IPS DF 6.9 (cell line): ENCODE measurements around the gene TACR2.

Experiments used
- DNase-seq: peaks from one replicate; pipeline ENCODE4 v3.0.0-alpha.2; 2013; ENCODE audit warnings: low read depth, low spot score
- H3K27ac ChIP-seq: one replicate; pipeline ENCODE4 v1.5.1; 2013; ENCODE audit warnings: low read length, control low read depth
- H3K27me3 ChIP-seq: 2 replicates; pipeline ENCODE4 v1.6.1; 2013; ENCODE audit warnings: mild to moderate bottlenecking, low read length; ENCODE audit not compliant: control insufficient read depth, insufficient read depth
- H3K36me3 ChIP-seq: 2 replicates; pipeline ENCODE4 v1.6.1; 2013; ENCODE audit warnings: low read length; ENCODE audit not compliant: control insufficient read depth, insufficient read depth
- H3K4me1 ChIP-seq: 2 replicates; pipeline ENCODE4 v1.6.1; 2013; ENCODE audit warnings: low read length; ENCODE audit not compliant: control insufficient read depth, insufficient read depth
- H3K4me3 ChIP-seq: 2 replicates; pipeline ENCODE4 v1.5.1; 2013; ENCODE audit warnings: mild to moderate bottlenecking, low read length
- H3K9me3 ChIP-seq: 2 replicates; pipeline ENCODE4 v1.6.1; 2013; ENCODE audit warnings: low read length, inconsistent platforms; ENCODE audit not compliant: control insufficient read depth, insufficient read depth
- WGBS: extraction: QIAGEN DNeasy Blood & Tissue Kit; methylation state at CpG from one replicate; pipeline ENCODE4 v1.1.7; 2013; ENCODE audit warnings: mixed read lengths, missing lambda C conversion rate; ENCODE audit not compliant: insufficient read length, insufficient coverage; 5-methylcytosine and 5-hydroxymethylcytosine counted together

Gene TACR2

DNA sequence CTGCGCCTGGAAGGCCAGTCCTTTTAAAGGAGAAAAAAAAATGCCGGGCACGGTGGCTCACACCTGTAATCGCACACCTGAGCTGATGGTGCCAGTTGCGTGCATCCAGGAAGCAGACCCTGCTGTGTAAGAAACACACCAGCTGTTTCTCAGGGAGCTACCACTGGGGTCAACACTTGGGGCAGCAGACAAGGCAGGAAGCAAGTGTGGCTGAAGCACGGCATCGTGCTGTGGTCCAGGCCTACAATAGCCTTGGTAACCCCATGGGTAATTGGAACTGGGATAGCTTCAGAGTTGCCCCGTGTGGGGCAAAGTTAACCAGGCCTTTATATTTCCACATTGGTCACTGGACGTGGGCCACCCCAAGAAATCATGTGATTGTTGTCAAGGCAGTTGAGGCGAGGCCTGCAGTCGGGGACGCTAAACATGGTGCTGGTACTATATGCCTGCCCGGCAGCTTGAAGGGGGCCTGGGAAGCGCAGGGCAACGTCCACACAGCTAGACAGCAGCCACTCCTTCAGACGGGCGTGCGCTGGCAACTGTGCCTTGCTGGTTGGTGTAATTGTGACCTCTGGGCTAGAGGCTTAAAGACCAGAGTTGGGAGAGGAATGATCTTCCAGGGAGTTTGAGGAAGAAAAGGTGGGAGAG is 2.5 kb upstream of the TACR2 start:
- DNase-seq: no peak
- WGBS: no CpG with 5 or more reads among the region's 18 CpGs
- Histone ChIP-seq H3K27ac (no peak overlapping the region), H3K4me3 (no peak overlapping the region; the same call in 1 of the 2 replicates), H3K27me3 (no peaks in the 10 kb centered on the region), H3K9me3 (no peaks in the 10 kb centered on the region), H3K36me3 (no peaks in the 10 kb centered on the region), H3K4me1 (no peaks in the 10 kb centered on the region)

DNA sequence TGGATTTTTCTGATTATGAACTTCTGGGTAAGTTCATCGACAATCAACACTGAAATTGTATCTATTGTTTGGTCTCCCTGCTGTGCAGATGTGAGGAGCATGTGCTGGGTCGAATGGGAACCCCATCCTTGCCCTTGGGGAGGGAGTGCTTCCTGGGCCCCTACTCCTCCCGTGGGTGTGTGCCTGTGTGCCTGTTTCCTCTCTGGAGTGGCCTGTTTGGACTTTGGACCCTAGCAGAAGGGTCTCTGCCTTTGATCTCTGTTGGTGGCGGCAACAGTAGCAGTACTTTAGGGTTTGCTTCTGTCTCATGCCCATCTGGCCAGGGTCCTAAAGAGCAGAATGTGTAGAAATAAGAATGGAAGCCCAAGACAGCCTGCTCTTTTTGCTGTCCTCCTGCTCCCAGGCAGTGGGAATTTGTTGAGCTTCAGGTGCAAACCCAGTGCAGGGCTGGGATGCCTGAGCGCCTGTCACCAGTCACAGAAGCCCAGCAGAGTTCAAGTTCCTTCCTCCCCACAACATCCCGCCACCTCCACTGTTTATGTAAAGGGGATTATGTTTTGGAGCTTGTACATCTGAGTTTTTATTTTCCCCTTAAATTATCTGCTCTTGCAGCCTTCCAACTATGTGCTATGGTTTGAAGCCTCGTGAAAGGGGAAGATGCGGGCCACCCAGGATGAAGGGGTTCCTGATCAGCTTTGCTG is 1.5 kb upstream of the TACR2 start:
- Histone ChIP-seq H3K9me3 (no peaks in the 10 kb centered on the region), H3K27ac (no peak overlapping the region), H3K27me3 (no peaks in the 10 kb centered on the region), H3K4me1 (no peaks in the 10 kb centered on the region), H3K36me3 (no peaks in the 10 kb centered on the region), H3K4me3 (no peak overlapping the region)
- WGBS: no CpG with 5 or more reads among the region's 8 CpGs
- DNase-seq: no peak

DNA sequence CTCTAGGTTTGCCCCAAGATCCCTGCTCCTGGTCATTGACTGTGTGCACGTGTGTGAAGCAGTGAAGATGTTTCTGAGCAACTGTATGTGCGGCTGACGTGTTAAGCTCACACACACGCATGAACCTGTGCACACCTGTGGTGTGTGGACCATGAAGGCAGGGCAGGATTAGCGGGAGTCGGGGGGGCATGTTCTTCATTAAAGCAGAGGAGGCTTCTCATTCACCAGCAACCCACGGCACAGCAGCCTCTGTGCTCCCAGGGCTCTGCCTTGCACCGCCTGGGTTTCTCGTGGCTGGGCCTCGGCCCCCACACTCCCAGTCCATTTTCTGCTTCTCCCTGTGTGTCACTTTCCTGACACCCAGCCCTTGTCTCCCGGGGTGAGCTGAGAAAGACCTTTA is 824 bp upstream of the TACR2 start:
- no CpG with 5 or more reads among the region's 11 CpGs for WGBS
- Histone ChIP-seq H3K27ac (no peak overlapping the region), H3K4me1 (no peaks in the 10 kb centered on the region), H3K4me3 (no peak overlapping the region), H3K27me3 (no peaks in the 10 kb centered on the region), H3K36me3 (no peaks in the 10 kb centered on the region), H3K9me3 (no peaks in the 10 kb centered on the region)
- no peak for DNase-seq

DNA sequence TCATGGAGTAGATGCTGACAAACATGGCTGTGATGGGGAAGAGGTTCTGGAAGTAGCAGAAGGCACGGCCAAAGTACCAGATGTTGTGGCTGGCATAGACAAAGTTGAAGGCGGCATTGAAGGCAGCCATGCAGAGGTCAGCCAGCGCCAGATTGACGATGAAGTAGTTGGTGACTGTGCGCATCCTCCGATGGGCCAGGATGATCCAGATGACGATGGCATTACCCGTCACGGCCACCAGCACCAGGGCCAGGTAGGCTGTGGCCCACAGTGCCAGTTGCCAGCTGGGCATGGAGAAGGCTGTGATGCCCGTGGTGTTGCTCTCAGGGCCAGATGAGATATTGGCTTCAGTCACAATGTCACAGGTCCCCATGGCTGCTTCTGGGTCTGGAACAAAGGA is 767 bp downstream of the TACR2 start:
- Histone ChIP-seq H3K27me3 (no peaks in the 10 kb centered on the region), H3K27ac (no peak overlapping the region), H3K9me3 (no peaks in the 10 kb centered on the region), H3K4me1 (no peaks in the 10 kb centered on the region), H3K4me3 (no peak overlapping the region), H3K36me3 (no peaks in the 10 kb centered on the region)
- no CpG with 5 or more reads among the region's 10 CpGs for WGBS
- DNase-seq: no peak

DNA sequence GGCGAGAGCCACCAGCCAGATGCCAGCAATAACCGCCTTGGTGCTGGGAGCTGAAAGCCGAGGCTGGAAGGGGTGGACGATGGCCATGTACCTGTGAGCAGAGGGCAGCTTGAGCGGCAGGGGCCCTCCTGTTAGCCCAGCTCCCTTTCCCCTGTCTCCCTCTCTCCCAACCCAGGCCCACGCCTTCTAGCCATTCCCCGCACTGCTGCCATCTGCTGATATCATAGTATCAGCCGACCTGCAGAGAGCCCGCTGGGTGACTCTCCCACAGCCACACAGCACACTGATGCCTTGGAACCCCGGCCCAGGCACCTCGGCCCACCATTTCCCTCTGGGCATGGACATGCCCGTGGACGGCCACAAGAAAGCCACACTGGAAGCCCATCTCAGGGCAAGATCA is 1.7 kb downstream of the TACR2 start:
- H3K4me3 ChIP-seq: no peak overlapping the region
- H3K4me1 ChIP-seq: no peaks in the 10 kb centered on the region
- no peaks in the 10 kb centered on the region for H3K9me3 ChIP-seq
- H3K27ac ChIP-seq: no peak overlapping the region
- no peak for DNase-seq
- no peaks in the 10 kb centered on the region for H3K27me3 ChIP-seq
- H3K36me3 ChIP-seq: no peaks in the 10 kb centered on the region
- no CpG with 5 or more reads among the region's 13 CpGs for WGBS

DNA sequence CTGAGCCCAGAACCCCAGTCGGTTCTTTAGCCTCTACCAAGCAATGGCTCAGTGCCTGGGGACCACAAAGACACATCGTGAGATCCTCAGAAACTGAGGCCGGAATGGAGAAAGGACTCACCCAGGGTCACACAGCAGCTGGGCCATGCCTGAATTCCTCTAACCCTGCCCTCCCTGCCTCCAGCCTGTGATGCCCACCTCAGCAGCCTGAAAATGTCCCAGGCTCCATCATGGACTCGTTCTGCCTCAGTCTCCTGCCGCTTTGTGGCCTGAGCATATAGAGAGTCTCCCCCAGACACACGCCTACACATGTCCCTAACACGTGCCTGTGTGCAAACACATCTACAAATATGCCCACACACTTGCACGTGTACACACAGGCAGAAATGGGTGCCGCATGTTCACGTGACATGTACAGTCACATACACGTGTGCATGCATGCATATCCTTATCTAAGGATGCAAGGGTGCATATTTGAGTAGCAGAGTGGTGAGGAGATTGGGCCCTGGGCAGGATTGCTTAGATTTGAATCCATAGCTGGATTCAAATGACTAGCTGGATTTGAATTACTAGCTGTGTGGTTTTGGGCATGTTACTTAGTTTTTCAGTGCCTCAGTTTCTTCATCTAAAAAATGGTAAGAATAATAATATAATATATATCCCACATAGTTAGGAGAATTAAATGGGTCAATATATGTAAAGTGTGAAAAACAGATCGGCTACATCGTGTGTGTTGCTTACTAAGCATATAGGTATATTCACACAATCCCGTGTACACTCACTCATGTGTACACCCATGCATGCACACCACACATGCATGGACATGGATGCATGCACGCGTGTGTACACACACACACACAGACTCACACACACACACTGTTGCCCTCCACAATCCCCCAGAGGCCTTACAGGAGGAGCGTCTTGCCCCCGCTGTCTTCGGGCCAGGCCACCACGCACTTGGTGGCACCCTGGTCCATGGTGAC is 2.4 kb downstream of the TACR2 start:
- Histone ChIP-seq H3K9me3 (no peaks in the 10 kb centered on the region), H3K27ac (no peak overlapping the region), H3K27me3 (no peaks in the 10 kb centered on the region), H3K4me3 (no peak overlapping the region), H3K4me1 (no peaks in the 10 kb centered on the region), H3K36me3 (no peaks in the 10 kb centered on the region)
- DNase-seq: no peak
- no CpG with 5 or more reads among the region's 20 CpGs for WGBS

DNA sequence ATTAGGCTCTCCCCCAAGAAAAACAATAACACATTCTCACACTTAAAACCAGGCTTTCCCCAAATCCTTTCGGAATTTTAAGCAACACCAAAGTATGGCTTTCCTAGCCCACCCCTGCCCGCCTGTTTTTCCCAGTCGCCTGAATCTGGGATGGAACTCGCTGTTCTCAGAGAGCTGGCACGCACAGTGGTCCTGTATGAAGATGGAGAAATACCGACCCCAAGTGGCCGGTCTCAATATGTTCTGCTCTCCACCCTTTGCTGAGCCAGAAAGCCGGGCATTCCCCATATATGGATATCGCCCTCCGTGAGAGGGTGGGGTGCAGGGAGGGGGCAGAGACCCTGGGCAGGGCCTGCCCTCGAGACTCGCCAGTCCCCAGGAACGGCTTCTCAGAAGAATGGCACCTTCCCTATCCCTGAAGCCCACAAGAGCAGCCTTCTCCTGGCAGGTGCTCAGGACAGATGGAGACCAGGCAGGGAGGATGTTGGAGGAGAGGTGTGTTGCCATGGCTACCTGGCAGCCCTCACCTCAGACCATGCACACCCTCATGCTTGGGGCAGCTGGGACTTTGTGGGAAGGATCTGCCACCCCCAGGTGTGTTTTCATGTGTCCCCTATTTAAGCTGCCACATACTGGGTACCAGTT is 3.4 kb downstream of the TACR2 start:
- Histone ChIP-seq H3K4me3 (no peak overlapping the region), H3K9me3 (no peaks in the 10 kb centered on the region), H3K27me3 (no peaks in the 10 kb centered on the region), H3K27ac (no peak overlapping the region), H3K36me3 (no peaks in the 10 kb centered on the region), H3K4me1 (no peaks in the 10 kb centered on the region)
- peak; percentile 72 for DNase-seq
- WGBS: no CpG with 5 or more reads among the region's 13 CpGs

DNA sequence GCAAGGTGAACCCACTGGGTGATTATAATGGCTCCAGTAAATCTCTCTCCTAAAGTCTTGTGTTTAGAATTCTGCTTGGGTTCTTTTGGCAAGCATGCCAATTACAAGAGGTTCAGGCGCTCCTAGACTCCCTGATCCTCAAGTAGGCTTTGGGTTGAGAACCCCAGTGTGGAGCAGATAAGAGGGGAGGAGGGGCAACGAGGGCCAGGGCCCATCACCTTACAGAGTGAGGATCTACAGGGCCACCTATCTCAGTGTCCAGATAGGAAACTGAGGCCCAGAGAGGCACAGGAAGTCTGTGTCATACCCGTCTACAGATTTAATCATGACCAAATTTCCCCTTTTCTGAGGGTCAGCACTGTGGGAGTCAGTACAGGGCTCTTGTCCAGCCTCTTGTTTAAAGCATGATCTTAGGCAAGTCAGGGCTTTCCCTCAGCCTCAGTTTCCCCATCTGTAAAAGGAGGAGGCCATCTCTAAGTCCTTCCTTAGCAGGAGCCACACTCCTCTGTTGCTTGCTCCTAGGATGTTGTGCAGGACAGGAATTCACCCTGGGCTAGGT is 4.4 kb downstream of the TACR2 start:
- Histone ChIP-seq H3K4me3 (no peak overlapping the region), H3K36me3 (no peaks in the 10 kb centered on the region), H3K27me3 (no peaks in the 10 kb centered on the region), H3K27ac (no peak overlapping the region), H3K9me3 (no peaks in the 10 kb centered on the region), H3K4me1 (no peaks in the 10 kb centered on the region; the same call in 1 of the 2 replicates)
- no CpG with 5 or more reads among the region's 3 CpGs for WGBS
- no peak for DNase-seq

DNA sequence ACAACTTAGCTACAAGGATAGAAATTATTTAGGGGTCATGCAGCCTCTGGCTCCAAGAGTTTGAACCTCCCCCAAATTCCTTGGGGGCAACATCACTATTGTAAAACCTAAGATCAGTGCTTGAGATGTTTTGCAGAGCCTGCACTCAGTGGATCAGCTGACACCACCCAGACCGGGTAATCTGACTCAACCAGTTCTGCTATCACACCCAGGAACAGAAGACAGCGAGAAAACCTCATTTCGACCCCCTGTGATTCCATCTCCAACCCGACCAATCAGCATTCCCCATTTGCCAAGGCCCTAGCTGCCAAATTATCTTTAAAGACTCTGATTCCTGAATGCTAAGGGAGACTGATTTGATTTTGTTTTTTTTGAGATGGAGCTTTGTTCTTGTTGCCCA is 5.2 kb downstream of the TACR2 start:
- no peak overlapping the region for H3K4me3 ChIP-seq
- WGBS: no CpG with 5 or more reads among the region's 4 CpGs

DNA sequence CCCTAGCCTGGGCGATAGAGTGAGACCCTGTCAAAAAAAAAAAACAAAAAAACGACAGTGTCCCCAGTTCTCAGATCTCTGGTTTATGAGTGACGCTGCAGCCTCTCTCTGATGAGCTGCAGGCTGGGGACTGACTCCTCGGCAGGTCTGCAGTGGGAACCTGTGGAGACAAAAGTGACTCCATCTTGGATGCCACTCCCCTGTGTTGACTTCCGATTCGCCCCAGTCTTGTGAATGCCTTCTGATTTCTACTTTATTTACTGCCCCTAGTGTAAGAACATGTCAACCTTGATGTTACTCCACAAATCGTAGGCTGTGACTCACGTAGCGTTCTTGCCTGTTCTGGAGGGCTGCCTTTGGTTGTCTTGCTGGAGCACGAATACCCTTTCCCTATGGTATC is 6.2 kb downstream of the TACR2 start:
- DNase-seq: no peak
- H3K27ac ChIP-seq: no peak overlapping the region
- no CpG with 5 or more reads among the region's 10 CpGs for WGBS

More for the DNA sequence above, 5.2 kb downstream of the TACR2 start:
- Histone ChIP-seq H3K9me3 (no peaks in the 10 kb centered on the region), H3K4me1 (no peaks in the 10 kb centered on the region; the same call in none of the 2 replicates), H3K27ac (no peak overlapping the region), H3K27me3 (no peaks in the 10 kb centered on the region), H3K36me3 (no peaks in the 10 kb centered on the region)
- DNase-seq: no peak

More for the DNA sequence above, 6.2 kb downstream of the TACR2 start:
- H3K4me1 ChIP-seq: peaks cover 2% of the 10 kb centered on the region
- H3K36me3 ChIP-seq: no peaks in the 10 kb centered on the region
- H3K9me3 ChIP-seq: no peaks in the 10 kb centered on the region
- no peaks in the 10 kb centered on the region for H3K27me3 ChIP-seq
- H3K4me3 ChIP-seq: no peak overlapping the region
